ENCODE results near the gene IQGAP1.
"Not testable (repeated sequence)": the region's sequence is repeated elsewhere in the genome, so short reads cannot be mapped to it uniquely, and the experiment has no call there.

Gene IQGAP1

DNA sequence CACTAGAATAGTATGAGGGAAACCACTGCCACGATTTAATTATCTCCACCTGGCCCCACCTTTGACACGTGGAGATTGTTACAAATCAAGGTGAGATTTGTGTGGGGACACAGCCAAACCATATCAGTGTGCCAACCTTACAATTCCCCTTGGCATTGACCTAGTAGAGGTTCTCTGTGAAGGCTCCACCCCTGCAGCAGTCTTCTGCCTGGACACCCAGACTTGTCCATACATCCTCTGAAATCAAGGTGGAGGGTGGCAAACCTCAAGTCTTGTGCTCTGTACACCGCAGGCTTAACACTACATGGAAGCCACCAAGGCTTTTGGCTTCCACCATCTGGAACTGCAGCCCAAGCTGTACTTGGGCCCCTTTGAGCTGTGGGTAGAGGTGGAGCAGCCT, 8.8 kb upstream of the IQGAP1 start:
- DNase-seq, result no peak

DNA sequence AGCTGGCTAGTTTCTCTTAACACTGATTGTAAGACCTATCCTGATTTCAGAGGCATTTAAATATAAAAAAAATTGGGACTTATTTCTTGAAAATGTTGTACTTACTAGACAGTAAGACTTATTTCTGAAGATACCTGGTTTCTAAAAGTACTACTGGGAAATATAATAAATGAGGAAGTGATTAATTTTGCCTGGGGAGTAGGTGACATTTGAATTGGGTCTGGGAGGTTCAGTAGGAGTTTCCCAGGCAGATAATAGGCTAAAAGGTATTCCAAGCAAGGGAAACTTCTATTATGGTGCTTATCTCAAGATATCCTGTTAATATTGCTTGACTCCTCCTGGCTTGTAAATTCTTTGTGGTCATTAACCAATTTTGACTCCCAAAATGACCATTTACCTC, 6.5 kb upstream of the IQGAP1 start:
- DNase-seq, result no peak

DNA sequence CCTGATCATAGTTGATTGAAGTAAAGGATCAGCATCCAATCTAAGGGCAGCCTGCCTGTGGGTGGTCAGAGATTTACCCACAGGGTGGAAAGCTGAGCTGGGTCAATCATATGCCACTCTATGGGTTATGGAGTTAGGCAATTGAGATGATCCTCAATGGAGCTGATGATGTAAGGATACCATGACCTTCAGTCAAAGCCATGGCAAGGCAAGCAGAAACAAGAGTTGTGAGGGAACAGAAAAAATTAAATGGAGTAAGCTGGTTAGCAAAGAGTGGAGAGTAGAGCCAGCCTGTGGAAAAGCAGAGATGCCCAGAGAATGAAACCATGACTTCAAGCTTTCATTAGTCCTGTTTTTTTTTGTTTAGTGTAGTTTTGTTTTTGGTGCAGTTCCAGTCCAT, 5.7 kb upstream of the IQGAP1 start:
- DNase-seq, result no peak

DNA sequence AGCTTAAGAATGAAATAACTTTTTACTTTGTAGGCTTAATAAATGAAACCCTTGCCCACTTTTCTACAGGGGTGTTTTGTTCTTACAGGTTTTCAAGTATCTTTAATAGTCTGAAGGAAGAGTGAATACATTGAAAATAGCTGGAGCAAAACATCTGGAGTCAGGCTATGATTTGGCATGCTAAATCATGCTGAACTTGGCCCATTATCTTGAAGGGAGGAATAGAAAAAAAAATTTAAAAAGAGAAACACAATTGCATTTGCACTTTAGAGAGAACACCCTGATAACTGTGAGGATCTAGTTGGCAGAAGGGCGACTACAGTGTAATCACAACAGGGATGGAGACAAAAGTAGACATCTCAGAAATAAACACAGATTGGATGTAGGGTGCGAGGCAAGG, 1.8 kb upstream of the IQGAP1 start:
- no peak for DNase-seq

DNA sequence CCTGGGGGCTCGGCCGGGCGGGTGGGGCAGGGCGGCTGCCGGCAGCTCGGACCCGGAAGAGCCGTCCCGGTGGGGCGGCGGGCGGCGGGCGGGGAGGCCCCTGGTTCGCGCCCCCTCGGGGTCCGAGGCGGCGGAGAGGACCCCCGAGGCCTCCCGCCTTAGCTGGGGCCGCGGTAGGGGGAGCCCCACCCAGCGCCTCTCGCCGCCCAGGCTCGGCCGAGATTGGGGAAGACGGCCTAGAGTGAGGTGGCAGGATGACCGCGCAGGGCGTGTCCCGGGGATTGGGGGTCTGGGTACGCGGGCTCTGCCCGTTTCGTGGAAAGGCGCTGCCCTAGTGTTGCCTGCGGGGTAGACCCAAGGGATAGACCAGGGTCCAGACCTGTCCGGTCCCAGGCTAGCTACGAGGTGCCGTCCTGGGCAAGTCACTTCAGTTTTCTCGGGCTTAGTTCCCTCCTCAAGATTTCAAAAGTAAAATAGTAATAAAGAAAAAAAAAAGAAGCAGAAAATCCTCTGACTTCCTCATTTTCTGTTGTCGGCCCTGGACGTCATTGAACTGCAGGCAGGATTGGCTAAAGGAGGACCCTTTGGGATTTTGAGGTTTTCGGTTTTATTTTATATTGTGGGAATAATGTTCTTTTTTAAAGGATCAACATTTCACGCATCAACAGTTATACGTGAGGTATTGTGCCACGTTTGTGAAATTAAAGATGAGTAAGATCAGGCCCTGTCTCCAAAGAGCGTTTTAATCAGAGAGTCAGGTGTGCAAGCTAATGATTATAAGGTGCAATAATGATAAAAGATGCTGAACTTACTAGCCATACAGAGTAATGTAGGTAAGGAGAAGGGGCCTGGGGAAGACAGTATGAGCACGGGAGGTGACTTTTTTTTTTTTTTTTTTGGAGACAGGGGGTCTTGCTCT, 679 bp downstream of the IQGAP1 start:
- peak; percentile 71 for DNase-seq

DNA sequence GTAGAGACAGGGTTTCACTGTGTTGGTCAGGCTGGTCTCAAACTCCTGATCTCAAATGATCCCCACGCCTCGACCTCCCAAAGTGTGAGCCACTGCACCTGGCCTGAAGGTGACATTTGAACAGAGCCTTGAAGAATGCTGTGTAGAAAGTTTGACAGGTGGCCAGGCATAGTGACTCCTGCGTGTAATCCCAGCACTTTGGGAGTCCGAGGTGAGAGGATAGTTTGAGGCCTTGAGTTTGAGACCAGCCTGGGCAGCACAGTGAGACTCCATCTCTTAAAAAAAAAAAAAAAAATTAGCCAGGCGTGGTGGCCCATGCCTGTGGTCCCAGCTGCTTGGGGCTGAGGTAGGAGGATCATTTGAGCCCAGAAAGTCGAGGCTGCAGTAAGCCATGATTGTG, 1.5 kb downstream of the IQGAP1 start:
- no peak for DNase-seq

DNA sequence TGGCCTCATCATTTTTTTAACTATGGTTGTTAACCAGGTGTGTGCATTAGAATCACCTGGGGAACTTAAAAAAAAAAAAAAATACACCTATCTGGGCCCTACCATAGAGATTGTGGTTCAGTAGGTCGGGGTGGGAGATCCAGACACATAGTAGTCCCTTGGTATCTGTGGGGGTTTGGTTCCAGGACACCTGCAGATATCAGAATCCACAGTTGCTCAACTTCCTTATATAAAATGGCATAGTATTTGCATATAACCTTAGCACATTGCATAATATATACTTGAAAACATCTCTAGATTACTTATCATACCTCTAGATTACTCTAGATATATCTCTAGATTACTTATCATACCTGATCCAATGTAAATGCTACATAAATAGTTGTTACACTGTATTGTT, 5.0 kb downstream of the IQGAP1 start:
- DNase-seq, result no peak

DNA sequence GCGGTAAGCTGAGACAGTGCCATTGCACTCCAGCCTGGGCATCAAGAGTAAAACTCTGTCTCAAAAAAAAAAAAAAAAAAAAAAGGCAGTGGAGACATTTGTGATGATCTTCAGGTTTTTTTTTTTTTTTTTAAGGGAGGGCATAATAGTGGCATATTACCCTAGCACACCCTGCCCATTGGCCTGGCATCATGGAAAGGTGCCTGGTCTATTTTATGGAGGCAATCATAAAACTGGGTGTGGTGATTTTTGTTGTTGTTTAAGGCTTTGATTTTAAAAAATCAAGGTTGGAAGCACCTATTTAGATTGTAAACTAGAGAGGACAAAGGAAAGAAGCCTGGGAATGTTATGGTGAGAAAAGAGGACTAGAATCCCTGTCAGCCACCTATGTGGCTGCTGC, 6.0 kb downstream of the IQGAP1 start:
- DNase-seq, result no peak

DNA sequence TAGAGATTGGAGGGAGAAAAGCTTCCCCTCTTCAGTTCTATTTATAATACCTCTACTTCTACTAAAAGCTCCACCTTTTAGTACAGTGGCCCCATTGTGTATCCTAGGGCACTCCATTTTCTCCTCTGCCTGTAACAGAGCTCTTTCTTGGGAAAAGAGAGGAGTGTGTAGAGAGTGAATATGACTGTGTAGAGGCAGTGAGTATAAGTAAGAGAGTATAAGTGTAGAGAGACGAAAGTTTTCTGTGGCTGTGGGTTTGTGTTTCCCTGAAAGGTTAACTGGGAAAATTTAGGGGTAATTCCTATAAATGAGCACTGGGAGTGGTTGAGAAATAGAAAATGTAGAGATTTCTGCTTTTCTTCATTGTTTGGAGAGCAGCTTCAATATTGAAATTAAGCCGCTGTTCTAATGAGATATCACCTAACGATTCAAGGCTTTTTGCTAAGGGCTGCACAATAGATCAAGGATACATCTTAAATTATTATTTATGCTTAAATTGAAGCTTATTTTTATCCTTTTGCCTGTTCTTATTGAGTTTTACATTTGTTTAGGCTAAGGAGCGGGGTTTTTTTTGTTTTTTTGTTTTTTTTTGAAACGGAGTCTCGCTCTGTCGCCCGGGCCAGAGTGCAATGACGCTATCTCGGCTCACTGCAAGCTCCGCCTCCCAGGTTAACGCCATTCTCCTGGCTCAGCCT, 6.9 kb downstream of the IQGAP1 start:
- no peak for DNase-seq

DNA sequence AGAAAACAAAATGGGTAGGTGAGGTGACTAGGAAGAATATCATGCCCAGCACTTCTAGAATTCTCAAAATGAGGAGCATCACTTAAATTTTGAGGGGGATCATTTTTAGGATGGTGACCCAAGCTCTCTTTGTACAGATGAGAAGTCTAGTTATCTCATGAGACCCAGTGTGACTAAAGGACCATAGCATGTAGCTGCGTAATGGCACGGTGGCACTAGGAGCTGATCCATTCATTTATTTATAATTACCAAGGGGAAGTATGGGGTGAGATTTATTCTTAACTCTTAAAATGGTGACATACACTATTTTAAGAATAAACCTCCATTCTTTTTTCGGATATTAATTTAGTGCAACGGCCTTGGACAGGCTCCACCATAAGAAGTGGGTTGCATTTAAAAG, 8.3 kb downstream of the IQGAP1 start:
- no peak for DNase-seq

DNA sequence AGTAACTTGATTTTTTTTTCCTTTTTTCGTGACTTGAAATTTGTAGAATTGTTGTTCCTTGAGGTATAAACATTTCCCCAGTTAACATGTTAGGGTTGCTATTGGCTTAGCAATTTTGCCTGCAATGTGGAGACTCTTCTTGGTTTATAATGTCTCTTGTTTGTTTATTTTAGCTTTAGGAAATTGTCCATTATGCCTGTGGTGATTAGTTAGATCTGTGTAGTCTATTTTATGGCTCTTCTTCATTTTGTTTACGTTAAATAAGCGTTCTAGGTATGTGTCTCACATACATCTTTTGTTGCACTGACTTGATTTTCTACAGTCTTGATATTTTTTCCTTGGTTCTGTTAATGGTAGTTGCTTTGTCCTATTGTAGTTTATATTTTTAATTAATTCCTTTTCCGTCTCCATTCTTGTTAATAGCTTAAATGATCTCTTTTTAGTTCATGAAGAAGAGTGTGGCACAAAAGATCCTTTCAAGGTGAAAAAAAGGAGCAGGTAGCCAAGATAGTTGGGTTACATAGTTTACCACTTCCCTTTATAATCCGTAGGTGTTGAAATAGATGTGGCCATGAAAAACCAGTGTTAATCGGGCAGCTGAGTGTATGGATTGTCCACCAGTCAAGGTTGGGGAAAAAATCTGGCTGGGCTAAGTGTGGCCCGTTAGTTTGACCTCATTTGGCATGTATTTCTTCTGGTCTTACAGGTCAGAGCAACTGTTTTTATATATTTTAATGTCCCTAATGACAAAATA, 12.1 kb downstream of the IQGAP1 start:
- DNase-seq, result no peak

DNA sequence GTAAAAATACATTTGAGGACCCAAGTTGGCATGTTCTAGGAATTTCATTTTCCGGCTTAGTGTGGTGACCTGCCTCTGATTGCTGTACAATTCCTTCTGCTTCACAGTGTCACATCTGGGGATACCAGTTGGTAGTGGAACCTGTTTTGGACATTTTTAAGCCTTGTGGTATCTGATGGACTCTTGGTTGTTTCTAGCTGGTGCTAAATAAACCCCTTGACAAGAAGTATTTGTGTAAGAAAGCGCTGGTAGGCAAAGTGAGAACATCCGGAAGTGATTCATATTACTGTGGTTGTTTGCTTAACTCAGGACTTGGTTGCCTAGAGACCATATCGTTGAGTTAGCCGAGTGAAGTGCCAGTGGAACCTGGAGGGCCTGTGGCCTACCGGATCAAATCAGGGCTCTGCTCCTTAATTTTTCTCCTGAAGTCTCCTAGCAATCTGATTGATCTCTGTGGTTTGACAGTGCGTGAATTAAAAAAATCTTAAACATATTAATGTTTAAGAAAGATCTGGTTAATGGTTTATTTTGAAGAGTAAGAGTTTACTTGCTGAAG, 12.8 kb downstream of the IQGAP1 start:
- DNase-seq, result peak; percentile 88

DNA sequence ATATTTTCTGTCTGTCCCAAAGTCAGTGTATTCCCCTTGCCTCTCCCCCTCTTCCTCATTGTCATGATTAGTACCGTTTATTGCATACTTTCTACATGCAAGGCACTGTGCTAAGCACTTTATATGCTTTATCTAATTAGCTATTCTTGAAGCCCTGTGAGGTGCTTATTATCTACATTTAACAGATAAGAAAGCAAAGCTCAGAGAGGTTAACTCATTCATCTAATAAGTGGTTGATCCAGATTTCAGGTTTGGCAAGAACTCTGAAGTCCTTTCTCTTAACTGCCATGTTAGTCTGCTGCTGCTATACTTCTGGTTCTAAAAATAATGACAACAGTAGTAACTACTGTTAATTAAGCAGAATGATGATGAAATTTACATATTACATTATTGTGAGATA, 13.5 kb downstream of the IQGAP1 start:
- peak; percentile 13 for DNase-seq

DNA sequence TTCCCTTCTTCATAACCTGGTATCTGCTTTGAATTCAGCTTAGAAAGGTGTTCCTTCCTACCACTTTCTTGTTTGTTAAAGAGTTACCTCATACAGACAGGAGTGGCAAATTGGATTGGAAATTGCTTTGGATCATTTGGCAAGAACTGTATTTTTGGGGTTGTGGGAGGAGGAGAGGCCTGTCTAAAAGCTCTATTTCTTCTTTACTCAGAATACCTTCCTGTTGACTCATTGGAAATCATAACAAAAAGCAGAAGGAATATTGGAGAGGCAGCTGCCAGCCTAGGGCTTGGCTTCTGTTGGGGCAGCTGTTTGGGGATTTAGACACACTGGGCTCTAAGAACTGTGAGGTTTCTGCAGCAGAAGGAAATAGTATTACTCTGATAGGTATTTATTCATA, 14.2 kb downstream of the IQGAP1 start:
- no peak for DNase-seq

DNA sequence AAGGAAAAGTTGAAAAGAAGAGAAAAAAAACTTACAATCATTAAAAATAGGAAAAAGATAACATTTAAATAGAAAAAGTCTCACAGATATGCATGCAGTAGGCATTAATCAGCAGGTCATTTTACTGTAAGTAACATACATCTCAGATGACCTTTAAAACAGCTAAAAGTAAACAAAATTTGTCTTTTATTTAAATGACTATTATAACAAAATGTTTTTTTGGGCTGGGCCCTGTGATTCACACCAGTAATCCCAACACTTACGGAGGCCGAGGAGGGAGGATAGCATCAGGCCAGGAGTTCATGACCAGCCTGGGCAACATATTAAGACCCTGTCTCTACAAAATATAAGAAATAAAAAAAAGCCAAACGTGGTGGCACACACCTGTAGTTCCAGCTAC, 14.7 kb downstream of the IQGAP1 start:
- DNase-seq, result no peak

DNA sequence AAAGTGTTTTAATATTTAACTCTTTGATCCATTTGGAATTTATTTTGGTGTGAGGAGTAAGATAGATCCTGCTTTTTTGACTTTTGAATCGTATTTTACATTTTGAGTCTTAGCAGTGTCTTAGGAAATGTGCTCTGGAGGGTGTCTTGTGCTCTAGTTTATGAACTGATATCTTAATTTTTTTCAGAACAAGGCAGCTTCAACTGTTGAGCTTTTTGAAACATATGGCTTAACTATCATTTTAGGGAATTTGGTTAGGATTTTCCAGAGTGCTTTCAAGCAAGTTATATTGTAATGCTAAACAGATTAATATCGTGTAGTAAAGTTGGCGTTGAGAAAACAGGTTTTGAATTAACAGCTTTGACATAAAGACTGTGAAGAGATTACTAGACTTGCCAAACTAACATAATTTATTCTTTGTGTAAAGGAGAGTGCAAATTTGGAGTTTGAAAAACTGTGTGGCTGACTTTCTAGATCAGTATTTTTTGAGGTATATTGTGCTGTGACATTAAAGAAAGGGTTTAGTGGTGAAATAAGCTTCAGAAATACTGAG, 17.1 kb downstream of the IQGAP1 start:
- no peak for DNase-seq

DNA sequence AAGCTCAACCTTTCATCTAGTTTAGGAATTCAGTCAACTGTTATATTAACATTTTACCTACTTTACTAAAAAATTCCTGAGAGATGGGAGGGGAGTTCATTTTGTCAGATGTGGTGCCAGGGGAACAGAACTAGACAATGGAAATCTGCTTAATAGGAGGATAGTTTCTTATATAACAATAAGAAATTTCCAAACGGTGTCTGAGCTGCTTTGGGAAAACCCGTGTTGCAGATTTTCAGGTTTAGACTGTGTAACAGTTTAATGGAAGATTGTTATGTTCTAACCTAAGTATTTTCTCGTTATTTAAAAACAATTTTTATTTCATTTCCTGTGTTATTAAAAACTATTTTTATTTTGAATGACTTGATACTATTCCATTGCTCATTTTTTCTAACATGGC, 19.3 kb downstream of the IQGAP1 start:
- DNase-seq, result no peak

DNA sequence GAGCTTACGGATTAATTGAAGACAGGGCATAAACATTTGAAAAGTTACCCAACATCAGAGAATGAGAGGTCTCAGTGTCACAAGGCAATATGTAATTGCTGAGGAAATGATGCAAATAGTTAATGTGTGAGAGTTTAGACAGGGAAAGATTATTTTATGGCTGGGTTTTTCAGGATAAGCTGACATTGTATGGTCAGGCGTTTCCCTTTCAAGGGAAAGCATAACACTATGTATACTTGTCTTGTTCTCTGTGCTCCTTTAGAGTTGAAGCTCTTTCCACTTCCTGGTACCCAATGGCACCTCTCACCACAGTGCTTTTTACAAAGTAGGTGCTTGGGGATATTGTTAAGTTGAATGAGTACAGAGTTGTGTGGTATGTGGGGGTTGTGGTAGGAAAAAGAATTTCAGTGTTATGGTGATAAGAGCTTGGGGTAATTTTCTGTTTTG, 19.9 kb downstream of the IQGAP1 start:
- DNase-seq, result no peak

DNA sequence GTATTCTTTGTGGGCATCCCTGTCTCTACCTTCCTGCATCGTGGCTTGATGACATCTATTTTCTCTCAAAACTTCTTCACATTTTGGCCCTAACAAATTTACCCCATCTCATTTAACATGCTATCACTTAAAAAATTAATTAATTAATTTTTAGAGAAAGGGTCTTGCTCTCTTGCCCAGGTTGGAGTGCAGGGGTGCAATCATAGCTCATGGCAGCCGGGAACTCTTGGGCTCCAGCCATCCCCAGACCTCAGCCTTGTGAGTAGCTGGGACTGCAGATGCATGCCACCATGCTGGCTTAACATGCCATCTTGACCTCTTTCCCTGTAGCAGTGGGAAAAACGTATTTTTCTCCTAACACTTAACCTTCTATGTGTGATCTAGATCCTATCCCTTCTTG, 20.6 kb downstream of the IQGAP1 start:
- DNase-seq, result no peak

DNA sequence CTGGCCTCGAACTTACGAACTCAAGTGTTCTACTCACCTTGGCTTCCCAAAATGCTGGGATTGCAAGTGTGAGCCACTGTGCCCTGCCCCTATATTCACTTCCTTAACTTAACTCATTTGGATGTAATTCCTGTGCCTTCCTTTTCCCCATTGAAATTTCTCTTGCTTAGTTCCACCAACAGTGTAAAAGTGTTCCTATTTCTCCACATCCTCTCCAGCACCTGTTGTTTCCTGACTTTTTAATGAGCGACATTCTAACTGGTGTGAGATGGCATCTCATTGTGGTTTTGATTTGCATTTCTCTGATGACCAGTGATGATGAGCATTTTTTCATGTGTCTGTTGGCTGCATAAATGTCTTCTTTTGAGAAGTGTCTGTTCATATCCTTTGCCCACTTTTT, 21.5 kb downstream of the IQGAP1 start:
- DNase-seq, result not testable (repeated sequence)

DNA sequence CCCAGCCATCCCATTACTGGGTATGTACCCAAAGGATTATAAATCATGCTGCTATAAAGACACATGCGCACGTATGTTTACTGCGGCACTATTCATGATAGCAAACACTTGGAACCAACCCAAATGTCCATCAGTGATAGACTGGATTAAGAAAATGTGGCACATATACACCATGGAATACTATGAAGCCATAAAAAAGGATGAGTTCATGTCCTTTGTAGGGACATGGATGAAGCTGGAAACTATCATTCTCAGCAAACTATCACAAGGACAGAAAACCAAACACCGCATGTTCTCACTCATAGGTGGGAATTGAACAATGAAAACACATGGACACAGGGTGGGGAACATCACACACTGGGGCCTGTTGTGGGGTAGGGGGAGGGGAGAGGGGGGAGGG, 22.3 kb downstream of the IQGAP1 start:
- DNase-seq, result not testable (repeated sequence)

DNA sequence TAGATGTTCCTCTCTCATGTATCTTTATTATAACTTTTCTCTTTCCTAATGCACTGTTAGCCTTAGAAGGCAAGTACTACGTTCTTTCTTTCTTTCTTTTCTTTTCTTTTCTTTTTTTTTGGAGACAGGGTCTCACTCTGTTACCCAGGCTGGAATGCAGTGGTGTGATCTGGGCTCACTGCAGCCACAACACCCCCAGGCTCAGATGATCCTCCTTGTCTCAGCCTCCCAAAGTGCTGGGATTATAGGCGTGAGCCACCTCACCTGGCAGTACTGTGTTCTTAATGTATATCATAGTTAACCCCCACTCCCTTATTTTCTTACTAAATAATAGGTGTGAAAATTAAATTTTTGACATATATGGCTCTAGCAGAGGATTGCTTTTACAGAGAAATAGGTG, 23.1 kb downstream of the IQGAP1 start:
- DNase-seq, result no peak
